ENCODE measurements around the gene PKM.

GRCh38 chr15:72170691-72171090, 60.3 kb downstream of the PKM start:
- TF ChIP-seq POLR2AphosphoS5 (IDR thresholded peaks at IDR 0.05; ENCODE audit: low read depth): no peak
- no peak for TF ChIP-seq CTCF (IDR thresholded peaks at IDR 0.05; ENCODE audit: insufficient read depth, low read length)
- TF ChIP-seq REST (IDR thresholded peaks at IDR 0.05; ENCODE audit: insufficient replicate concordance, low read depth): no peak
- TF ChIP-seq GABPA (IDR thresholded peaks at IDR 0.05; ENCODE audit: low read depth): no peak
- TF ChIP-seq SPI1 (IDR thresholded peaks at IDR 0.05; ENCODE audit: borderline replicate concordance, low read depth): no peak
